H9 (cell line): ENCODE results near the gene PRKAG1. TPM values are rescaled to one million over a fixed set of nuclear protein-coding genes. Genes with fewer than 3 reads are reported as not detected.
A peak's percentile ranks its signal among the peaks of the same experiment; 100 is the strongest.

Source experiments
- DNase-seq: peaks from one replicate; pipeline ENCODE4 v3.0.0-alpha.2; 2017
- H2AFZ ChIP-seq: one replicate; pipeline ENCODE4 v1.6.1; 2013; ENCODE audit warnings: mild to moderate bottlenecking, low read length, control low read depth, moderate library complexity
- H2AK5ac ChIP-seq: 2 replicates; pipeline ENCODE4 v1.6.1; 2013; ENCODE audit warnings: low read length, control low read depth, mixed read lengths; ENCODE audit not compliant: insufficient read length
- H2BK120ac ChIP-seq: one replicate; pipeline ENCODE4 v1.6.1; 2013; ENCODE audit warnings: low read depth, mild to moderate bottlenecking, low read length, control low read depth, inconsistent platforms; ENCODE audit not compliant: poor library complexity, severe bottlenecking
- H2BK12ac ChIP-seq: 2 replicates; pipeline ENCODE4 v1.6.1; 2013; ENCODE audit warnings: low read length, control low read depth, mixed read lengths, low read depth; ENCODE audit not compliant: insufficient read length
- H2BK15ac ChIP-seq: 2 replicates; pipeline ENCODE4 v1.6.1; 2013; ENCODE audit warnings: low read depth, low read length, control low read depth
- H2BK20ac ChIP-seq: one replicate; pipeline ENCODE4 v1.6.1; 2013; ENCODE audit warnings: low read depth, mild to moderate bottlenecking, low read length, control low read depth, inconsistent platforms; ENCODE audit not compliant: poor library complexity, severe bottlenecking
- H2BK5ac ChIP-seq: 2 replicates; pipeline ENCODE4 v1.6.1; 2013; ENCODE audit warnings: low read length, control low read depth, mixed read lengths; ENCODE audit not compliant: insufficient read length
- H3K14ac ChIP-seq: 2 replicates; pipeline ENCODE4 v1.6.1; 2013; ENCODE audit warnings: low read length, control low read depth; ENCODE audit not compliant: insufficient read depth
- H3K18ac ChIP-seq: 2 replicates; pipeline ENCODE4 v1.6.1; 2013; ENCODE audit warnings: low read depth, mild to moderate bottlenecking, mixed read lengths, low read length, control low read depth; ENCODE audit not compliant: insufficient read length
- H3K23ac ChIP-seq: 2 replicates; pipeline ENCODE4 v1.6.1; 2013; ENCODE audit warnings: low read length, control low read depth, mixed read lengths, low read depth; ENCODE audit not compliant: insufficient read length
- H3K23me2 ChIP-seq: 2 replicates; pipeline ENCODE4 v1.6.1; 2013; ENCODE audit warnings: low read depth, mild to moderate bottlenecking, mixed read lengths, low read length, control low read depth; ENCODE audit not compliant: insufficient read length, poor library complexity, severe bottlenecking
- H3K27ac ChIP-seq: 2 replicates; pipeline ENCODE4 v1.5.1; 2013; ENCODE audit warnings: low read length, control low read depth, mixed read lengths, low read depth; ENCODE audit not compliant: insufficient read length
- H3K27me3 ChIP-seq: 2 replicates; pipeline ENCODE4 v1.6.1; 2013; ENCODE audit warnings: low read length, control low read depth, inconsistent platforms; ENCODE audit not compliant: insufficient read depth
- H3K4ac ChIP-seq: 2 replicates; pipeline ENCODE4 v1.6.1; 2013; ENCODE audit warnings: low read depth, mild to moderate bottlenecking, control low read depth, inconsistent platforms, low read length, moderate library complexity
- H3K4me1 ChIP-seq: 2 replicates; pipeline ENCODE4 v1.6.1; 2013; ENCODE audit warnings: low read length, control low read depth, inconsistent platforms; ENCODE audit not compliant: insufficient read depth
- H3K4me2 ChIP-seq: 2 replicates; pipeline ENCODE4 v1.6.1; 2013; ENCODE audit warnings: low read length, control low read depth, mixed read lengths; ENCODE audit not compliant: insufficient read length, insufficient read depth
- H3K56ac ChIP-seq: 2 replicates; pipeline ENCODE4 v1.6.1; 2013; ENCODE audit warnings: low read depth, mild to moderate bottlenecking, mixed read lengths, low read length, control low read depth; ENCODE audit not compliant: insufficient read length
- H3K79me1 ChIP-seq: 2 replicates; pipeline ENCODE4 v1.6.1; 2013; ENCODE audit warnings: low read depth, mild to moderate bottlenecking, moderate library complexity, low read length, control low read depth, inconsistent platforms; ENCODE audit not compliant: insufficient read depth, poor library complexity, severe bottlenecking
- H3K79me2 ChIP-seq: 2 replicates; pipeline ENCODE4 v1.6.1; 2013; ENCODE audit warnings: low read length, control low read depth, inconsistent platforms; ENCODE audit not compliant: insufficient read depth
- H3K9ac ChIP-seq: 2 replicates; pipeline ENCODE4 v1.6.1; 2013; ENCODE audit warnings: low read length, control low read depth, mixed read lengths; ENCODE audit not compliant: insufficient read length; ENCODE audit errors: extremely low read depth
- H3K9me3 ChIP-seq: one replicate; pipeline ENCODE4 v1.6.1; 2013; ENCODE audit warnings: low read depth, low read length, inconsistent platforms; ENCODE audit not compliant: control insufficient read depth
- H3T11ph ChIP-seq: one replicate; pipeline ENCODE4 v1.6.1; 2013; ENCODE audit warnings: mild to moderate bottlenecking, low read length, control low read depth, inconsistent platforms
- H4K20me1 ChIP-seq: one replicate; pipeline ENCODE4 v1.6.1; 2013; ENCODE audit not compliant: control insufficient read depth, insufficient read length, insufficient read depth
- H4K5ac ChIP-seq: 2 replicates; pipeline ENCODE4 v1.6.1; 2013; ENCODE audit warnings: low read depth, mild to moderate bottlenecking, mixed read lengths, low read length, control low read depth; ENCODE audit not compliant: insufficient read length
- H4K8ac ChIP-seq: replicated peaks from 2 replicates; pipeline ENCODE4 v1.6.1; 2013; ENCODE audit warnings: low read length, control low read depth, mixed read lengths, low read depth; ENCODE audit not compliant: insufficient read length
- H4K91ac ChIP-seq: 2 replicates; pipeline ENCODE4 v1.6.1; 2013; ENCODE audit warnings: low read depth, mild to moderate bottlenecking, moderate library complexity, mixed read lengths, low read length, control low read depth; ENCODE audit not compliant: insufficient read length
- H3K27ac Mint-ChIP-seq, 3 experiments: 2 replicates in 2 of 3; 3 replicates in 1 of 3; pipeline ENCODE4 v1.8.0; 2020 to 2021; ENCODE audit warnings: mixed read lengths in 3 of 3, mild to moderate bottlenecking in 1 of 3, moderate library complexity in 1 of 3
- H3K27me3 Mint-ChIP-seq: 2 replicates; pipeline ENCODE4 v1.8.0; 2021; ENCODE audit warnings: low read depth, mild to moderate bottlenecking, moderate library complexity, mixed read lengths
- H3K36me3 Mint-ChIP-seq, 3 experiments: 2 replicates in 2 of 3; 3 replicates in 1 of 3; pipeline ENCODE4 v1.8.0; 2020 to 2021; ENCODE audit warnings: low read depth in 3 of 3, mixed read lengths in 3 of 3; ENCODE audit not compliant: insufficient read depth in 1 of 3
- H3K4me1 Mint-ChIP-seq, 2 experiments: 2 replicates each; pipeline ENCODE4 v1.8.0; 2020; ENCODE audit warnings: mixed read lengths in 2 of 2
- H3K4me3 Mint-ChIP-seq, 2 experiments: 2 replicates in 1 of 2; 3 replicates in 1 of 2; pipeline ENCODE4 v1.8.0; 2020 to 2021; ENCODE audit warnings: mild to moderate bottlenecking in 2 of 2, mixed read lengths in 2 of 2, moderate library complexity in 1 of 2
- H3K9me3 Mint-ChIP-seq, 2 experiments: 2 replicates in 1 of 2; 3 replicates in 1 of 2; pipeline ENCODE4 v1.8.0; 2020; ENCODE audit warnings: mild to moderate bottlenecking in 2 of 2, mixed read lengths in 2 of 2, moderate library complexity in 1 of 2
- CTCF ChIP-seq: fragments of 200-600 bp; sonication (generic); conservative IDR thresholded peaks from 3 replicates; pipeline ENCODE4 v1.8.0; 2021; ENCODE audit warnings: antibody characterized with exemption, mild to moderate bottlenecking
- WGBS: extraction: QIAGEN DNeasy Blood & Tissue Kit; methylation state at CpG from one replicate; pipeline ENCODE4 v1.1.7; 2013; ENCODE audit warnings: missing lambda C conversion rate, low lambda C conversion rate, mixed read lengths; ENCODE audit not compliant: insufficient read length; ENCODE audit errors: extremely low coverage; 5-methylcytosine and 5-hydroxymethylcytosine counted together
- total RNA-seq: library from RNA; stranded (reverse); gene quantifications from 2 replicates; pipeline ENCODE4 v1.2.1, GENCODE V29; 2021

PRKAG1 gene
- total RNA-seq, 1 experiment from 2014 or later = 34.8 TPM

GRCh38 chr12:48995086-48995879 is 23.3 kb downstream of the PRKAG1 start:
- peak; percentile 95 for DNase-seq
- Histone ChIP-seq H2BK15ac (no peak overlapping the region), H3K14ac (no peak overlapping the region), H4K5ac (no peak overlapping the region), H3K18ac (no peak overlapping the region), H3K27ac (no peak overlapping the region), H3K23me2 (peaks cover 27% of the 10 kb centered on the region), H3K56ac (no peak overlapping the region), H2BK120ac (no peak overlapping the region), H3K79me1 (no peaks in the 10 kb centered on the region), H3T11ph (no peak overlapping the region), H4K8ac (no peak overlapping the region), H2BK20ac (no peak overlapping the region), H3K23ac (no peak overlapping the region), H2AK5ac (no peak overlapping the region), H2BK5ac (no peak overlapping the region), H4K91ac (no peak overlapping the region), H2BK12ac (no peak overlapping the region), H3K9ac (no peak overlapping the region), H4K20me1 (no peaks in the 10 kb centered on the region), H3K9me3 (no peaks in the 10 kb centered on the region), H3K4me1 (no peaks in the 10 kb centered on the region), H3K4ac (no peak overlapping the region), H2AFZ (no peak overlapping the region), H3K4me2 (peak overlapping the region; percentile 22), H3K27me3 (peaks cover 46% of the 10 kb centered on the region; the same call in 1 of the 2 replicates), H3K79me2 (no peaks in the 10 kb centered on the region)
- Mint-ChIP-seq H3K27me3 (peaks cover 77% of the 10 kb centered on the region), H3K9me3 (0 out of 5 replicates have a peak, but pooled peaks cover 0 to 4% of the 10 kb centered on the region in 2 experiments), H3K36me3 (no peaks in the 10 kb centered on the region; a peak in 1 of 7 replicates), H3K4me1 (peaks cover 17 to 40% of the 10 kb centered on the region in 2 experiments), H3K27ac (no peak overlapping the region), H3K4me3 (0 out of 5 replicates have a peak overlapping the region, but pooled peaks of 1 of the 2 experiments have one; percentile 20)
- TF ChIP-seq CTCF = peak; percentile 84
- no CpG with 5 or more reads among the region's 32 CpGs for WGBS
